CD14-positive monocyte (primary cell): Measurements from ENCODE around the gene ZNF844. TPM values are rescaled to one million over a fixed set of nuclear protein-coding genes. Genes with fewer than 3 reads are reported as not detected.

ENCODE experiments used
- DNase-seq, 3 donors: peaks; one replicate each; pipeline ENCODE4 v3.0.0-alpha.2; 2011 to 2022
- H2AFZ ChIP-seq: 2 replicates; pipeline ENCODE4 v1.6.0; 2012; ENCODE audit warnings: mild to moderate bottlenecking, low read depth, low read length, inconsistent platforms; ENCODE audit not compliant: insufficient read depth, poor library complexity, severe bottlenecking
- H3K27ac ChIP-seq, 2 donors: 1 replicate in 1 of 2; 2 replicates in 1 of 2; pipeline ENCODE4 v1.5.1; 2012 to 2013; ENCODE audit warnings: low read length in 2 of 2, control low read depth in 1 of 2, inconsistent platforms in 1 of 2, low read depth in 1 of 2, mild to moderate bottlenecking in 1 of 2
- H3K27me3 ChIP-seq, 2 donors: one replicate each; pipeline versions ENCODE4 v1.6.0 to v1.6.1; 2011 to 2013; ENCODE audit warnings: low read length in 2 of 2; ENCODE audit not compliant: control insufficient read depth in 2 of 2, insufficient read depth in 2 of 2
- H3K36me3 ChIP-seq, 2 donors: replicated peaks in 1 of 2; 1 replicate in 1 of 2; 2 replicates in 1 of 2; pipeline versions ENCODE4 v1.5.1 to v1.6.1; 2012 to 2013; ENCODE audit warnings: low read length in 2 of 2, control low read depth in 1 of 2, inconsistent platforms in 1 of 2, mild to moderate bottlenecking in 1 of 2; ENCODE audit not compliant: insufficient read depth in 2 of 2, control insufficient read depth in 1 of 2
- H3K4me1 ChIP-seq, 2 donors: 1 replicate in 1 of 2; 2 replicates in 1 of 2; pipeline versions ENCODE4 v1.5.1 to v1.6.1; 2012 to 2013; ENCODE audit warnings: low read length in 2 of 2, control low read depth in 1 of 2, inconsistent platforms in 1 of 2, mild to moderate bottlenecking in 1 of 2, moderate library complexity in 1 of 2; ENCODE audit not compliant: insufficient read depth in 2 of 2, control insufficient read depth in 1 of 2
- H3K4me2 ChIP-seq: replicated peaks from 2 replicates; pipeline ENCODE3; 2012; ENCODE audit warnings: low read length, moderate library complexity, mild to moderate bottlenecking; ENCODE audit not compliant: poor library complexity, severe bottlenecking; ENCODE audit errors: extremely low read depth
- H3K4me3 ChIP-seq, 3 experiments: fragments of 200-600 bp in 1 of 3; sonication (generic) in 1 of 3; replicated peaks in 1 of 3; 1 replicate in 2 of 3; 2 replicates in 1 of 3; pipeline ENCODE4 v1.5.1; 2011 to 2013; ENCODE audit warnings: low read length in 3 of 3, mild to moderate bottlenecking in 3 of 3, control low read depth in 2 of 3, low read depth in 2 of 3, inconsistent platforms in 1 of 3, moderate library complexity in 1 of 3
- H3K79me2 ChIP-seq: 2 replicates; pipeline ENCODE4 v1.6.0; 2012; ENCODE audit warnings: mild to moderate bottlenecking, control low read depth, inconsistent platforms, low read length, moderate library complexity; ENCODE audit not compliant: insufficient read depth
- H3K9ac ChIP-seq: 2 replicates; pipeline ENCODE4 v1.6.0; 2017; ENCODE audit warnings: low read length, mild to moderate bottlenecking; ENCODE audit not compliant: insufficient read depth, poor library complexity, severe bottlenecking
- H3K9me3 ChIP-seq, 2 donors: replicated peaks in 1 of 2; 1 replicate in 1 of 2; 2 replicates in 1 of 2; pipeline versions ENCODE4 v1.5.1 to v1.6.1; 2012 to 2013; ENCODE audit warnings: low read length in 2 of 2, control low read depth in 1 of 2; ENCODE audit not compliant: control insufficient read depth in 1 of 2, insufficient read depth in 1 of 2
- H4K20me1 ChIP-seq: 2 replicates; pipeline ENCODE4 v1.6.0; 2012; ENCODE audit warnings: mild to moderate bottlenecking, low read length, control low read depth, moderate library complexity; ENCODE audit not compliant: insufficient read depth
- H3K27ac Mint-ChIP-seq, 7 donors: one replicate each; pipeline ENCODE4 v1.8.0; 2020; ENCODE audit warnings: mild to moderate bottlenecking in 7 of 7, mixed read lengths in 7 of 7, moderate library complexity in 6 of 7, inconsistent platforms in 2 of 7
- H3K27me3 Mint-ChIP-seq, 3 donors: one replicate each; pipeline ENCODE4 v1.8.0; 2021 to 2022; ENCODE audit warnings: low read depth in 3 of 3, mild to moderate bottlenecking in 3 of 3, mixed read lengths in 3 of 3, moderate library complexity in 3 of 3, inconsistent platforms in 1 of 3
- H3K36me3 Mint-ChIP-seq, 2 donors: one replicate each; pipeline ENCODE4 v1.8.0; 2020; ENCODE audit warnings: mixed read lengths in 2 of 2, inconsistent platforms in 1 of 2, mild to moderate bottlenecking in 1 of 2
- H3K4me1 Mint-ChIP-seq: one replicate; pipeline ENCODE4 v1.8.0; 2020; ENCODE audit warnings: mild to moderate bottlenecking, mixed read lengths
- H3K4me3 Mint-ChIP-seq, 2 donors: one replicate each; pipeline ENCODE4 v1.8.0; 2020; ENCODE audit warnings: mild to moderate bottlenecking in 2 of 2, mixed read lengths in 2 of 2, moderate library complexity in 1 of 2
- H3K9me3 Mint-ChIP-seq, 7 donors: one replicate each; pipeline ENCODE4 v1.8.0; 2020 to 2022; ENCODE audit warnings: mixed read lengths in 7 of 7, mild to moderate bottlenecking in 6 of 7, moderate library complexity in 6 of 7, inconsistent platforms in 2 of 7
- CTCF ChIP-seq: fragments of 200-600 bp; IDR thresholded peaks from one replicate; pipeline ENCODE4 v1.8.0; 2022; ENCODE audit warnings: antibody characterized with exemption, mild to moderate bottlenecking
- WGBS: methylation state at CpG from one replicate; pipeline ENCODE4 v1.1.5; 2013; ENCODE audit warnings: missing lambda C conversion rate; ENCODE audit not compliant: insufficient coverage; 5-methylcytosine and 5-hydroxymethylcytosine counted together
- intact Hi-C, 2 donors: fragments of 100-400 bp; cut with micrococcal nuclease; formaldehyde crosslinking; loops; one replicate each; pipeline versions ENCODE4 v1.15.0 to v1.15.1; 2023
- polyA plus RNA-seq, 3 donors: library from polyadenylated mRNA; depleted of rRNA in 1 of 3; unstranded in 2 of 3; stranded (reverse) in 1 of 3; fragments of 300-500 nt in 2 of 3; fragments of >200 nt in 1 of 3; fragmentation: Illumina TruSeq in 2 of 3; gene quantifications; 1 replicate in 2 of 3; 2 replicates in 1 of 3; pipeline ENCODE4 v1.2.3, GENCODE V29; 2012 to 2021

Gene ZNF844
- polyA plus RNA-seq, 3 donors = 1.9 to 2.2 (median 2.0) TPM

- Mint-ChIP-seq H3K9me3 (peaks cover 47 to 92% (median 80%) of the 10 kb centered on the region in 7 donors), H3K36me3 (peaks cover 27 to 52% of the 10 kb centered on the region in 2 donors), H3K27me3 (peaks cover 0 to 1% (median 0%) of the 10 kb centered on the region in 3 donors), H3K27ac (no peak overlapping the region), H3K4me3 (no peak overlapping the region), H3K4me1 (no peaks in the 10 kb centered on the region)
- peaks cover 12 to 50% of the 10 kb centered on the region in 2 donors for H3K36me3 ChIP-seq
- no peaks in the 10 kb centered on the region for H4K20me1 ChIP-seq
- no peaks in the 10 kb centered on the region for H3K4me1 ChIP-seq
- H3K4me3 ChIP-seq = peak overlapping the region in 1 of 3 experiments; percentile 10
- no peak overlapping the region for H3K4me2 ChIP-seq
- H3K27me3 ChIP-seq = no peaks in the 10 kb centered on the region
- intact Hi-C loops = no loop called here
- WGBS = 100% methylated on average over 2 of the region's 8 CpGs
- H2AFZ ChIP-seq = no peak overlapping the region
- TF ChIP-seq CTCF = no peak
- H3K9me3 ChIP-seq = peaks cover 67 to 97% of the 10 kb centered on the region in 2 donors
- H3K9ac ChIP-seq = no peak overlapping the region
- DNase-seq = no peak
- no peaks in the 10 kb centered on the region for H3K79me2 ChIP-seq
- H3K27ac ChIP-seq = no peak overlapping the region
Observed at GRCh38 chr19:12112701-12113100, 48.2 kb downstream of the ZNF844 start.

GRCh38 chr19:12113121-12113520 is 48.6 kb downstream of the ZNF844 start:
- intact Hi-C loops = no loop called here
- WGBS = 100% methylated on average over 3 of the region's 5 CpGs
- H3K9me3 Mint-ChIP-seq = peaks cover 50 to 93% (median 83%) of the 10 kb centered on the region in 7 donors

More at GRCh38 chr19:12113121-12113520, 48.6 kb downstream of the ZNF844 start:
- H3K27me3 ChIP-seq = no peaks in the 10 kb centered on the region
- H3K9ac ChIP-seq = no peak overlapping the region
- Mint-ChIP-seq H3K27ac (no peak overlapping the region), H3K4me3 (no peak overlapping the region), H3K36me3 (peaks cover 27 to 52% of the 10 kb centered on the region in 2 donors), H3K4me1 (no peaks in the 10 kb centered on the region), H3K27me3 (peaks cover 0 to 1% (median 0%) of the 10 kb centered on the region in 3 donors)
- H2AFZ ChIP-seq = no peak overlapping the region
- peaks cover 12 to 50% of the 10 kb centered on the region in 2 donors for H3K36me3 ChIP-seq
- H3K27ac ChIP-seq = no peak overlapping the region
- no peak for TF ChIP-seq CTCF
- no peaks in the 10 kb centered on the region for H3K79me2 ChIP-seq
- no peaks in the 10 kb centered on the region for H4K20me1 ChIP-seq
- peak overlapping the region in 1 of 3 experiments; percentile 10 for H3K4me3 ChIP-seq
- H3K4me1 ChIP-seq = no peaks in the 10 kb centered on the region
- H3K9me3 ChIP-seq = peaks cover 67 to 94% of the 10 kb centered on the region in 2 donors
- H3K4me2 ChIP-seq = no peak overlapping the region
- no peak for DNase-seq
